ENCODE measurements around the gene DLG2.

Gene DLG2

DNA sequence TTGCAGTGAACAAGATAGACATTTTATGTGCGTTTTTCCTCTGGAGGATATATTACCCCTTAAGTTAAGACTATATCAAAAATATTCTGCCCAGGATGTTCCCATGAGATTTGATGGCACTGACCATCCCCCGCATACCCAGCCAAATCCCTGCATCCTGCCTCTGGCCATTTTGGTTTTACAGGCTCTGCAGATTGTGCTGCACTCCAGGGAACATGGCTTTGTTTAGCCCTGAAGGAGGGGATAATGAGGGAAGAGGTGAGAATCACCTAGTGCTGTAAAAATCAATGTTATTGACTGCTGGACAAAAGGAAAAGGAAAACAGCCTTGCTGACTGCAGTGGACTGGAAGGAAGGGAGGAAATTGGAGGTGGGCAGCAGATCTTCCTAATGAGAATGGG is 717.4 kb downstream of the DLG2 start:
- DNase-seq (ENCODE audit: low read depth, low spot score): no peak

GRCh38 chr11:84906995-84907394 is 720.1 kb downstream of the DLG2 start:
- DNase-seq (ENCODE audit: low read depth, low spot score): no peak

- no peak for DNase-seq (ENCODE audit: low read depth, low spot score)
Measured at GRCh38 chr11:84905411-84905810, 721.7 kb downstream of the DLG2 start.

DNA sequence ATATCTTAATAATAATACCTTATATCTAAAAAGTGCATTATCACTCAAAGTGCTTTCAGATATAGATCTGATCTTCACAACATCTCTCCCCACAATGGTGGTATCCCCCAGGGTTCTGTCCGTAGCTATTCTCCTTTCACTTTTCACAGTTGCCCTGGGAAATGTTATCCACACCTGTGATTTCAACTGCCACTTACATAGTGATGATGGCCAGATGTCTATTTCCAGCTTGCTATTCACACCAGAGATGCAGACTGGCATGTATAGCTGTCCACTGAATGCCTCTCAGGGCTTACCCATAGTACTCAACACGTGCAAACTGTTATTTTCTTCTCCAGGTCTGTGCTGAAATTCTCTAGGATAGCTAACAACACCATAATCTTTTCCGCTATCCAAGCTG is 724.7 kb downstream of the DLG2 start:
- DNase-seq (ENCODE audit: low read depth, low spot score): no peak

- no peak for DNase-seq (ENCODE audit: low read depth, low spot score)
Measured at GRCh38 chr11:84901991-84902390, 725.2 kb downstream of the DLG2 start.

- no peak for DNase-seq (ENCODE audit: low read depth, low spot score)
Measured at GRCh38 chr11:84899740-84900139, 727.4 kb downstream of the DLG2 start.

DNA sequence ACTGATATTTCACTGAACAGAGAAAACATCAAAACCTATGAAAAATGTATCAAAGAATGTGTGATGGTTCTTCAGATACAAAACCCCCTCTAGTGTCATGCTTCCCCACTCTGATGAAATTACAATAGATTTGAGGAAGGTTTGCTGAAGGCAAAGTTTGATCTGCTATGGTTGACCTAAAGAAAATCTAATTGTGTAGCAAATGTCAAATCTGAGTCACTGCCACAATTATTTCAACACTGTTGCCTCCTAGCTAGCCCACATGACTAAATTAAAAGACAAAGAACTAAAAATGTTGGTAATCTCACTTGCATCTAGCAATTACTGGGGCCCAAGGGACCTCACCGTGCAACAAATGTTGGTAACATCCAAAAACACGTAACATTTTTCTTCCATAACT is 728.0 kb downstream of the DLG2 start:
- no peak for DNase-seq (ENCODE audit: low read depth, low spot score)

DNA sequence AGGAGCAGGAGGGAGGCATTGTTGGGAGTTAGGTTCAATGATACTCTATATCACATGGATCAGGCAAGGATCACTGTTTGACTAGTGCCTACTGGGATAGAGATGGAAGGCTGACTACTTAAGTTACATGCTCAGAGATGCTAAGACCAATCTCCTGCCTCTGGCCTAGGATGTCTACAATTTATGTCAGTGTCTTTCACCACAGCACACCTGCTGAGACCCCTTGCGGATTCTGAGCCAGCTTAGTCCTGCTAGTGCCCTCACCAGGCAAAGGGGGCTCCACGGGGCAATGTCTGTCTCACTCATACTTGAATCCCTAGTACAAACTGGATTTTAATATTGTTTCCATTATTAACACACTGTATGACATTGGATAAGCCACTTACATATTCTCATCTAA is 732.5 kb downstream of the DLG2 start:
- DNase-seq (ENCODE audit: low read depth, low spot score): no peak

- DNase-seq (ENCODE audit: low read depth, low spot score): no peak
Measured at GRCh38 chr11:84890676-84891075, 736.5 kb downstream of the DLG2 start.

DNA sequence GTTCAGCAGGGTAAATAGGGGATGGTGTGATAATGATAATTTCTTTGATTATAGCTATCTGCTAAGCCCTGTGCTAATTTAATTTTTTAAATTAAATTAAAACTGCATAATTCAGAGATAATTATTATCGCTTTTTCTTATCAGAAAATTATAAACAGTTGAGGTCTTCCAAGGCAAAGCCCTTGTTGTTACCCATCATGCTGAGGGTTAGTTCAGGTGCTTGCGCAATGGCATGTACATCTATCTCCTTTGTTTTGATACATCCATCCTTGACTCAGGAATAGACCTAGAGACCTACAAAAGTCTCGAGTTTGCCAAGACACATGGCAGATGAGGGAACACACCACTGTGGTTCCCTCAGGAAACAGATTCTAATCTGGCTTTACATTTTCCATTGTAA is 737.6 kb downstream of the DLG2 start:
- DNase-seq (ENCODE audit: low read depth, low spot score): no peak

GRCh38 chr11:84887055-84887629 is 740.0 kb downstream of the DLG2 start:
- DNase-seq (ENCODE audit: low read depth, low spot score): no peak

DNA sequence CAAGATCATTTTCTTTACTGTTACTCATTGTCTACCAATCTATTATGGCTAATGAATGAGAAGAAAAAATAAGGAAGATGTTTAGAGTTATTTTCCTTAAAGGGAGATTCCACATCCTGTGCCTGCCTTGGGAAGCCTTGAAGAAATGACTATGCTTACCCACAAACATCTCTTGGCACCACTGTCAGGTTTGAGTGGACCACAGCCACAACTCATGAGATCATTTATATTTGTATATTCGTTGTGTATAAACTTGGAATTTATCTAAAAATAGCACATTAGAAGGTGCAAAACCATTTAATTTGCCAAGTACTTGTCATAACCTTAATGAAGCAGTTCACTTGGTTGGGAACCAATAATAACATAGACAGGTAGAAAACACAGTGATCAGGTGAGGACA is 740.8 kb downstream of the DLG2 start:
- DNase-seq (ENCODE audit: low read depth, low spot score): no peak

- DNase-seq (ENCODE audit: low read depth, low spot score): no peak
Measured at GRCh38 chr11:84884836-84885235, 742.3 kb downstream of the DLG2 start.

DNA sequence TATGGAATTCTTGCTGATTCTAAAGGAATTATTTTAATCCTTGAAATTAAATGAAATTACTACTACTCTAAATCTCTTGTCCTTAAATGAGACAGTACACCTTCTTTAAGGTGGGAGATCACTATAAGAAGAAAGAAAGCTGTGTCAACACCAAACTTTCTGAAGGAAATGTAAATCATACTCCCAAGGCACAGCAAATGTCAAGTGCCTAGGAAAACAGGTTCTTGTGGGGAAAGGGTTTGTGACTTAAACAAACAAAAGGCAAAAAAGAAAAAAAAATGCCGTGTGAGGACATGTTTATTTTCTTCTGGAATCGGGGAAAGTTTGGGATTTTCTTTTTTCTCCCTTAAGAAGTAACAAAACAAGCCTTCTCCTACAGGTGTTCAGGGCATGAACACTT is 745.1 kb downstream of the DLG2 start:
- no peak for DNase-seq (ENCODE audit: low read depth, low spot score)

DNA sequence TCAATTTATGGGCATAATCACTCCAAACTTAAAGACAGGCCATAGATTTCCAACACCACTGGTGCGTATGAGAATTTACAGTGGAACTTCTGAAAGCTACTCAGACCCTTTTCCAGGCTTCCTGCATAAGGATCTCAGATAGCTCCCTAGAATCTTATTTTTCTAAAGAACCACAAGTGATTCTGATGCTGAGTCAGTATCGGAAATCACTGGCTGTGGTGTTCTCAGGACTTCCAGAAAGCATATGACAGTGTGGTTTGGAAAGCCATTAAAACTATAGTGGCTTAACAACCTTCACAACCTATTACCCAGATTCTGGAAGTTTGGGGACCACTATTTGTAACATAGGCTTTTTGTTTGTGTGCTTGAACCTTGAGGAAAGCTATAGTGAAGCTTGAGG is 756.0 kb downstream of the DLG2 start:
- no peak for DNase-seq (ENCODE audit: low read depth, low spot score)

DNA sequence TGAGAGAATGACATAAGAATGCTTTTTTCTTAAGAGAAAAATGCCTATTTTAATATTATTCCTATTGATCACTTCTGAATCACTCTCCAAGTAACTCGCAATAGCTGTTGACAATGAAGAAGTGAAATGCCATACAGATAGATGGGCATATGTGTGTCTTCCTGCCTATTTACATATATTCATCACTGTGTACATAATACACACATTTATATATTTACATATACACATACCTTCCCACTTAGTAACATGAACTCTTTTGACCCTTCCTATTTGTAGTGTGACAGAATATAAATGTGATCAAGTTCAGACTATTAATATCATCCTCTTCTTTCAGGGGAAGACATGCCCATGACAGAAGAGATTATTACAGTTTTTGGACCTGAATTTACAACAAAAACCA is 756.7 kb downstream of the DLG2 start:
- no peak for DNase-seq (ENCODE audit: low read depth, low spot score)

- no peak for DNase-seq (ENCODE audit: low read depth, low spot score)
Measured at GRCh38 chr11:84866922-84867321, 760.2 kb downstream of the DLG2 start.

DNA sequence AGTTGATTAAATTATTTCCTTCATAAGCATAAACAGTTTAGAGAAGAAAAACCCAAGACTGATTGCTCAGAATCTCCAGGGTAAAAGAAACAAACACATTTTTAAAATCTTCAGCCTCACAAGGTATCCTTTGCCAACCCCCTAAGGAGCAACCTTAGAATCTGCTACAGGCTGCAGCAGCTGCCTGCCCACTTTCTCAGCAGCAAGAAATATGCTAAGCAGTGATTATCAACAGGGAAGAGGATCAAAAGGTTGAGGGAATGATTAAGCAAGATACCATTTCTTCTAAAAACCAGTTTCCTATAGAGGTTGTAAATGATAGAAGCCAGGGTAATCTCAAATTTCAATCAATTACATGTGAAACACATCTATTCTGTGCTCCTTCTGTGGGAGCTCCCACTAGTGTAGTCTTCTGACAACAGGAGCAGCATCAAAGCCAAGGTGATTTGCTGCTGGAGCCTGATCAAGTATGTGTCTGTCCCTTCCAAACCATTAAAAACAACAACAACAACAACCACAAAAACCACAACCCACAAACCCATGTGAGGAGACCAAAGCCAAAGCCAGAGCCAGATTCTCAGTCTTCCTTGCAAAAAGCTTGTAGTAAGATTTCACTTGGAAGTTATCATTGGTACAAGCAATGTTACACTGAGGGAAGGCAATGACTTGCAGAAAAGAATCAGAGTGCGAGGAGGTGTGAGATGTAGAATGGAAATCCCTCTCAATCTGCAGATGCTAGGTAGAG is 761.2 kb downstream of the DLG2 start:
- DNase-seq (ENCODE audit: low read depth, low spot score): no peak

DNA sequence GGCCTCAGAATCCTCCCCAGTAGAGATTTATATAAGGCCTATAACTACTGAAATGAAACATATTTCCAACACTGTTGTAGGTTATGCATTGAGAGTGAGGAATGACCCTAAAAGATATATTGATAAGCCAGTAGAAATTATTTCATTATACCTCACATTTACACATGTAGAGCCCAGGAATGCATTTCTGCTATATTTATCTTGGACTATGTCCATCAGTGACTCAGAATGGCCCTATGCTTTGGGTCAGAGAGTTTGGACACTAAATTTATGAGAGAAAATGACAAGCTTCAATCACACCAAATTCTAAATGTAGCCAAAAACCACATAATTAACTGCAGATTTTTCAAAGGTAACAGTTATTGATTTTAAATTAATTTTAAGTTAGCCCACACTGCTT is 761.9 kb downstream of the DLG2 start:
- DNase-seq (ENCODE audit: low read depth, low spot score): no peak

GRCh38 chr11:84857746-84858145 is 769.4 kb downstream of the DLG2 start:
- DNase-seq (ENCODE audit: low read depth, low spot score): no peak

DNA sequence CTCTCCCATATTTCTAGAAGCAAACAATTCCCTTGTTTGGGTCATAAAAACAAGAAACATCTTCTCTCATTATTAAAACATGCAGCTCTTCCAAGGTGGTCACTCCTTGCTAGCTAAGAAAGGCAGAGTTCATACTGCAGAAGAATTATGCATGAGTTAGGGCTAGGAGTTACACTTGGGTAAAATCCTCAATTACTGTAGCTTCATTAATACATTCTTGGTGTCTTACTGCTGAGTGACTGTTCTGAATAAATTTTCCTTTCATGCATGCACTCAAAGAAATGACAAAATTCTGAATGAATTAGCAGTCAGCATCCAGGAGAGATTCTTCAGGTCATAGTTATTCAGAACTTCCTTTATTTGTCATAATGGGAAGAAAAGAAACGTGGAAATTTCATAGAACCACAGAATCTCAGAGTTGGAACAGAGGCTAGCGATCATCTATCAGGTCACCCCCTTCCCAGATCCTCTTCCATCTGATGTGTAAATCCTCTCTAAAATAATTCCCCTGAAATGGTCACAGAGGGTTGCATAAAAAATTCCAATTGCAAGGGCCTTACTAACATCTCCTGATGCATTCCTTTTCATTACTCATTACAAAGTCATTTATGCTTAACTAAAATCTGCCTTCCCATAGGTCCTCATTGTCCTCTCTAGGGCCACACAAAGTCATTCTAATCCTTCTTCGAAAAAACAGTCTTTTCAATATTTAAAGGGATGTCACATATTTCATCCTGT is 771.5 kb downstream of the DLG2 start:
- no peak for DNase-seq (ENCODE audit: low read depth, low spot score)

- DNase-seq (ENCODE audit: low read depth, low spot score): no peak
Measured at GRCh38 chr11:84854498-84854880, 772.7 kb downstream of the DLG2 start.

DNA sequence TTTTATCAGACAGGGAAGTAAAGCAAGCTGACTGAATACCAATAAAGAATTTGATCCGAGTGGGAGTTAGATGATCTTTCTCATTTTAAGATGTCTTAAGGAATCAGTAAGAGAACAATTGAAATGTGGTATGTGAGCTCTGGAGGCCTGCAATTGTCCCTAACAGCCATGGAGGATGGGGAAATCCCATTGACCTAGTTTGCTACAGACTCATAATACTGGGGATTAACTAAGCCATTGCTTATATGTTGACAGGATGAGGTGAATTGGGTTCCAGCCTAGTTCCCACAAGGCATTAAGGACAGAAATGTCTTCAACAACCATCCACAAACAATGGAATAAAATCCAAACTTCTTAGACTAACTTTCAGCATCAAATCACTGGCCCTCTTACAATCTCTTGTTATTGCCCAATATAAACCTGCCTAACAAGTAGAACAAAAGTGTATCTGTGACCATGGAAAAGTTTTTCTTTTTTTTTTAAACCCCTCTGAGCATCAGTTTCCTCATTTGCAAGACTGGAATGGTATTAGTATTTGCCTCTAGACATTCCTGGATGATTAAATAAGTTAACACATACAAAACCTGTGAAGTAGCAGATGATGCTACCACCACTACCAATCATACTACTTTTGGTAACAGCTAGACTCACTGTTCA is 773.2 kb downstream of the DLG2 start:
- DNase-seq (ENCODE audit: low read depth, low spot score): no peak

Measured in activated CD4-positive, CD25-positive, alpha-beta regulatory T cell treated with anti-CD3 and anti-CD28 coated beads, Interleukin-2, amount 50 U/mL, for 16 hours (primary cell).